Umbilical cord (tissue), 2 donors: ENCODE measurements around the gene CASKIN2. TPM values are rescaled to one million over a fixed set of nuclear protein-coding genes. Genes with fewer than 3 reads are reported as not detected.

Source experiments
- DNase-seq: peaks from one replicate; pipeline ENCODE4 v3.0.0-alpha.2; 2015; ENCODE audit warnings: low spot score
- total RNA-seq: library from RNA; depleted of rRNA; stranded (reverse); fragments of >200 nt; gene quantifications from one replicate; pipeline ENCODE4 v1.2.3, GENCODE V29; 2014; ENCODE audit warnings: low replicate concordance; ENCODE audit not compliant: insufficient read depth

Gene CASKIN2, protein sequence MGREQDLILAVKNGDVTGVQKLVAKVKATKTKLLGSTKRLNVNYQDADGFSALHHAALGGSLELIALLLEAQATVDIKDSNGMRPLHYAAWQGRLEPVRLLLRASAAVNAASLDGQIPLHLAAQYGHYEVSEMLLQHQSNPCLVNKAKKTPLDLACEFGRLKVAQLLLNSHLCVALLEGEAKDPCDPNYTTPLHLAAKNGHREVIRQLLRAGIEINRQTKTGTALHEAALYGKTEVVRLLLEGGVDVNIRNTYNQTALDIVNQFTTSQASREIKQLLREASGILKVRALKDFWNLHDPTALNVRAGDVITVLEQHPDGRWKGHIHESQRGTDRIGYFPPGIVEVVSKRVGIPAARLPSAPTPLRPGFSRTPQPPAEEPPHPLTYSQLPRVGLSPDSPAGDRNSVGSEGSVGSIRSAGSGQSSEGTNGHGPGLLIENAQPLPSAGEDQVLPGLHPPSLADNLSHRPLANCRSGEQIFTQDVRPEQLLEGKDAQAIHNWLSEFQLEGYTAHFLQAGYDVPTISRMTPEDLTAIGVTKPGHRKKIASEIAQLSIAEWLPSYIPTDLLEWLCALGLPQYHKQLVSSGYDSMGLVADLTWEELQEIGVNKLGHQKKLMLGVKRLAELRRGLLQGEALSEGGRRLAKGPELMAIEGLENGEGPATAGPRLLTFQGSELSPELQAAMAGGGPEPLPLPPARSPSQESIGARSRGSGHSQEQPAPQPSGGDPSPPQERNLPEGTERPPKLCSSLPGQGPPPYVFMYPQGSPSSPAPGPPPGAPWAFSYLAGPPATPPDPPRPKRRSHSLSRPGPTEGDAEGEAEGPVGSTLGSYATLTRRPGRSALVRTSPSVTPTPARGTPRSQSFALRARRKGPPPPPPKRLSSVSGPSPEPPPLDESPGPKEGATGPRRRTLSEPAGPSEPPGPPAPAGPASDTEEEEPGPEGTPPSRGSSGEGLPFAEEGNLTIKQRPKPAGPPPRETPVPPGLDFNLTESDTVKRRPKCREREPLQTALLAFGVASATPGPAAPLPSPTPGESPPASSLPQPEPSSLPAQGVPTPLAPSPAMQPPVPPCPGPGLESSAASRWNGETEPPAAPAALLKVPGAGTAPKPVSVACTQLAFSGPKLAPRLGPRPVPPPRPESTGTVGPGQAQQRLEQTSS (N-terminal part only)
- 12.3 TPM for total RNA-seq

- DNase-seq = peak; percentile 96
Observed at GRCh38 chr17:75515496-75516254, at the start of gene CASKIN2. Gene CASKIN2, minus strand, starts transcription at chr17:75515537. Its CDS starts 1,733 bp downstream, at chr17:75513804.

- DNase-seq = peak; percentile 50
Observed at GRCh38 chr17:75565066-75565465, 49.7 kb upstream of the CASKIN2 start.

DNA sequence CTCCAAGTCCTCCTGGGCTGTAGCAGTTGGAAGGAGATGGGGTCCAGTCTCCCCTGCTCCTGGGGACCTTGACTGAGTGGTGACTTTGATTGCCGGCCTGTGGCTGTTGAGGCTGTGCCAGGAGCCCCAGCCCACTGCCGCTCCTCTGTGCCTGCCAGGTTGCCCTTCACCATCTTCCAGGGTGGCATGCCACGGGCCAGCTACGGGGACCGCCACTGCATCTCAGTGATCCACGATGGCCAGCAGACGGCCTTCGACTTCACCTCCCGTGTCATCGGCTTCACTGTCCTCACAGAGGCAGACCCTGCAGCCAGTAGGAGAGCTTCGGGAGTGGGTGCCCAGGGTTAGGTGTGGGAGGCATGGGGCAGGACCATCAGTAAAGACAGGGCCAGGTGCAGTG, 48.9 kb upstream of the CASKIN2 start:
- DNase-seq = no peak

GRCh38 chr17:75563063-75563758, 47.9 kb upstream of the CASKIN2 start:
- DNase-seq = no peak

GRCh38 chr17:75561927-75562603, 46.7 kb upstream of the CASKIN2 start:
- DNase-seq = no peak

DNA sequence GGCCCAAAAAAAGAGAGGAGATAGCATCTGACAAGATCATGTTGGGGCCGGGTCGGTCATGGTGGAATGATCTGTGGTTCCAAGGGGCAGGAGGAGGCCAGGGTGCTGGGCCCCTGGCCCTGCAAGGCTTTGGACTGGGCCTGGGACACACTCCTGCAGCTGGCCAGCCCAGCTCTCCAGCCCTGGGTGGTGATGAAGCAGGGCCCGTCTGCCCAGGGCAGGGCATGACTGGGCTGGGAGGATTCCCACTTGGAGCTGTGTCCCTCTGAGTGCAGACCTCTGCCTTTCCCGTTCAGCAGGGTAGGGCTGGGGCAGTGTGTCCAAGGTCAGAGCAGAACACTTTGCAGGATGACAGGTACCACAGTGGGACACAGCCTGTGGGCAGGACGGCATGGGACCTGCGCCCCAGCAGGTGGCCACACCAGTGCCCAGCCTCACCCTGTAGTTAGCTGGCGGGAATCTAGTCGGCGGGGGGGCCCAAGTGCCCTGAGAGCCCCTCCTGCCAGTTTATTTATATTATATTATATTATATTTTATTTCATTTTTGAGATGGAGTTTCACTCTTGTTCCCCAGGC, 44.7 kb upstream of the CASKIN2 start:
- no peak for DNase-seq

DNA sequence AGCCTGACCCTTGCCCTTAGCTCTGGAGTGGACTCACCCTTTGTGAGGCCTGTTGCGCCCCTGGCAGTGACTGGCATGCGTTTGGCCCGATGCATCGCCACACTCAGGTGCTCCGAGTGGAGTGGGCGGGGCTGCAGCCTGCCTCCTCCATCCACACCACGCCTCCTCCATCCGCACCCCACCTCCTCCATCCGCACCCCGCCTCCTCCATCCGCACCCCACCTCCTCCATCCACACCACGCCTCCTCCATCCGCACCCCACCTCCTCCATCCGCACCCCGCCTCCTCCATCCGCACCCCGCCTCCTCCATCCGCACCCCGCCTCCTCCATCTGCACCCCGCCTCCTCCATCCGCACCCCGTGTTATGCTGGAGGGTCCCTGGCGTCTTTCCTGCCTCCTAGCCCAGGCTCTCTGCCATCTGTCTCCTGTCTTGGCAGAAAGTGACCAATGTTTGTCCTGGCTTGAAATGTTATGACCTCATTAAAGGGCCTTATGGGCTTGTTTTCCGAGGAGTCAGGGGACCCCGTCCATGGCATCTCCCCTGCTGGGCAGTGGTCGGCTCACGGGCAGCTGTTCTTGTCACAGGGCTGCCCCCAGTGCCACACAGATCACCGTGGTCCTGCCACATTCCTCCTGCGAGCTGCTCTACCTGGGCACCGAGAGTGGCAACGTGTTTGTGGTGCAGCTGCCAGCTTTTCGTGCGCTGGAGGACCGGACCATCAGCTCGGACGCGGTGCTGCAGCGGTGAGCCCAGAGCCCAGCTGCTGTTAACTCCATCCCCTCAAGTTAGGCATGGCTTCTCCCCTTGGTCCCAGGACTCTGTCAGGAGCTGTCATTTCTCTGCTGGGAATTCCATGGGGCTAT, 43.6 kb upstream of the CASKIN2 start:
- DNase-seq = no peak

DNA sequence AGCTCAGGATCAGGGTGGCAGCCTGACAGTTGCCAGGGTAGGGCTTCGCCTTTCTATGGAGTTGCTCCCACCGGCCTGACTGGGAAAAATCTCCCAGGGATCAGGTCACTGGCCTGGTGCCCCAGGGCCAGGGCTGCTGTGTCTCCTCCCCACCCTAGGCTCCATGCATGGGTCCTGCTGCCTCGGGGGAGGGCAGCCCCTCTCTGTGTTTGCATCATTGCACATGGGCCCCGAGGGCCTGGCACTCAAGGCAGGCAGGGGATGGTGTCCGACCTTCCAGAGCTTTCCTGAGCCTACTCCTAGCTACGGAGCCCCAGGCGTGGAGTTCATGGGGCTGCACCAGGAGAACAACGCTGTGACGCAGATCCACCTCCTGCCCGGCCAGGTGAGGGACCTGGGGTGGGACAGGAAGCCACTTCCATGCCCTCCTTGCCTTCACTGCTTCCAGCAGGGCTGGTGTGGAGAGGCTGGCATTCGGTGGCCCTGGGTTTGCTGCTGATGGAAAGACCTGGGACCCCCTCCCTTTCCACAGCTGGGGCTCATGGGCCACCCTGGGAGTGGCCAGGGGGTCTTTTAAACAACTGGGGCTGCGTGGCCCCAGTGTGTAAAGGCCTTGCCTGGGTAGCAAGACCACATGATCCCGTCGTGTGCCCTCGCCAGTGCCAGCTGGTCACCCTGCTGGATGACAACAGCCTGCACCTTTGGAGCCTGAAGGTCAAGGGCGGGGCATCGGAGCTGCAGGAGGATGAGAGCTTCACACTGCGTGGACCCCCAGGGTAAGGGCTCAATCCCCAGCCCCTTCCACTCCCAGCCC, 42.7 kb upstream of the CASKIN2 start:
- DNase-seq = no peak

GRCh38 chr17:75557075-75557851, 41.9 kb upstream of the CASKIN2 start:
- peak; percentile 59 for DNase-seq

- DNase-seq = no peak
Observed at GRCh38 chr17:75555679-75556153, 40.4 kb upstream of the CASKIN2 start.

GRCh38 chr17:75553295-75554110, 38.2 kb upstream of the CASKIN2 start:
- peak; percentile 32 for DNase-seq

DNA sequence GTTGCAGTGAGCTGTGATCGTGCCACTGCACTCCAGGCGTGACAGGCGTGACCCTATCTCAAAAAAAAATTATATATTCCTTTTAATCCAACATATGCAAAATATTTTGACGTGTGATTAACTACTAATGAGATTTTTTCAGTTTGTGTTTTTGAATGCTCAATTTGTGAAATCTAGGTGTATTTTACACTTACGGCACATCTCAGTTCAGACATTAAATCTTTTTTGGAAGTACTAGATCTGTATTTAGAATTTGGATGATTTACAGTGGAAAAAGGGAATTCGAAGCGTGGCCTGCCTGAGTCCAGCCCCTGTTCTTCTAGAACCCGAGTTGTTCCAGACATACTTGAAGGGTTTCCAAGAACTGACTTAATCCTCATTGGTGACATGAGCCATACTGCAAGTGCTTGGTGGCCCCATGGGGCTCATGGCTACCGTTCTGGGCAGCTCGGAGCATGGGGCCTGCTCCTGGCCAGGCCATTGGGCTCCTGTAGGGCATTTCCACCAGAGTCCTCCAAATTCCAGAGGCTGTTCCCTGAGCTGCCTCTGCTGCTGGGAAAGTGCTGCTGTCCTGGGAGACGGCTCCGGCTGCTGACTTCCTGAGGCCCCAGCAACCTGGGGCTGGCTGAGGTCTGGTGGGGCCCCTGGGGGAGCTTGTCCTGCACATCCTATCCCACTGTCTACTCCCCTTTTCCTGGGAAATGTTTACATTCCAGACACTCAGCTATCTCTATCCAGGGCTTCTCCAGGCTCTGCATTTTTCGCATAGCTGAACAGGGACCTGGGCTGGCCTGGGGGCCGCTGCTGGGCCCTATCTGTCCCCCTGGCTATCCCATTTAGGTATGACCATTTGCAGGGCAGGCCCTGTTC, 37.3 kb upstream of the CASKIN2 start:
- DNase-seq = peak; percentile 79

GRCh38 chr17:75551266-75551665, 35.9 kb upstream of the CASKIN2 start:
- DNase-seq = peak; percentile 85

DNA sequence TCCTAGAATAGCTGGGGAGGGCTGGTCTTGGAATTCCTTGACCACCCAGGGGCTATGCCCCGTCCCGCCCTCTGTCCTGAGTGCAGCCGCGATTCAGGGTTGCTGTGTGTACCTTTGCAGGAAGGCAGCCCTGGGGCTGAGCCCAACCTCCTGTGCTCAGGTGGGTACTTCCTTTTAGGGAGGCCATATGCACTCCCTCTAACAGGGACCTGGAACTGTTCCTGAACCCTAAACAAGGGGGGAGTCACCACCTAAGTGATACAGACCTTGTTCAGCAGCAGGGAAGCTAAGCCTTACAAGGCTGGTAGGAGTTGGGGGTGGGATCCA, 34.8 kb upstream of the CASKIN2 start:
- no peak for DNase-seq
